OCI-LY1 (cell line): ENCODE results near the gene MAPK8.

Source experiments
- H2AFZ ChIP-seq: fragments of 200-600 bp; sonication (generic), shearing (Covaris generic); 2 replicates; pipeline ENCODE4 v1.6.0; 2014; ENCODE audit warnings: antibody characterized with exemption, mild to moderate bottlenecking, low read length
- H3F3A ChIP-seq: fragments of 200-600 bp; sonication (generic), shearing (Covaris generic); 2 replicates; pipeline ENCODE4 v1.6.0; 2014; ENCODE audit warnings: mild to moderate bottlenecking, antibody characterized with exemption, low read length, moderate library complexity; ENCODE audit not compliant: insufficient read depth
- H3K27ac ChIP-seq: fragments of 200-600 bp; sonication (generic); 2 replicates; pipeline ENCODE4 v1.5.1; 2014; ENCODE audit warnings: low read length, mixed run types, mild to moderate bottlenecking, low read depth; ENCODE audit not compliant: poor library complexity, severe bottlenecking
- H3K27me3 ChIP-seq: fragments of 200-600 bp; sonication (generic); 2 replicates; pipeline ENCODE4 v1.6.0; 2014; ENCODE audit warnings: antibody characterized with exemption, mild to moderate bottlenecking, low read length, moderate library complexity; ENCODE audit not compliant: insufficient read depth
- H3K36me3 ChIP-seq: fragments of 200-600 bp; sonication (generic); 2 replicates; pipeline ENCODE4 v1.6.1; 2014; ENCODE audit warnings: mild to moderate bottlenecking, antibody characterized with exemption, low read length, moderate library complexity, mixed read lengths; ENCODE audit not compliant: insufficient read depth
- H3K4me1 ChIP-seq: fragments of 200-600 bp; sonication (generic); 2 replicates; pipeline ENCODE4 v1.5.1; 2014; ENCODE audit warnings: mild to moderate bottlenecking, low read length, moderate library complexity; ENCODE audit not compliant: insufficient read depth, severe bottlenecking
- H3K4me2 ChIP-seq: fragments of 200-600 bp; sonication (generic), shearing (Covaris generic); 2 replicates; pipeline ENCODE4 v1.6.1; 2014; ENCODE audit warnings: low read length
- H3K4me3 ChIP-seq: fragments of 200-600 bp; sonication (generic); 2 replicates; pipeline ENCODE4 v1.5.1; 2014; ENCODE audit warnings: low read length, low read depth, mild to moderate bottlenecking, mixed read lengths; ENCODE audit not compliant: poor library complexity, severe bottlenecking
- H3K79me2 ChIP-seq: fragments of 200-600 bp; shearing (Covaris generic); 2 replicates; pipeline ENCODE4 v1.6.1; 2016; ENCODE audit warnings: mixed run types, low read length, mixed read lengths; ENCODE audit not compliant: insufficient read depth
- H3K9ac ChIP-seq: fragments of 200-600 bp; sonication (generic), shearing (Covaris generic); 2 replicates; pipeline ENCODE4 v1.6.1; 2014; ENCODE audit warnings: mild to moderate bottlenecking, low read length, mixed read lengths
- H3K9me2 ChIP-seq: fragments of 200-600 bp; sonication (generic), shearing (Covaris generic); 2 replicates; pipeline ENCODE4 v1.6.1; 2014; ENCODE audit warnings: low read depth, mild to moderate bottlenecking, low read length, mixed read lengths
- H3K9me3 ChIP-seq: fragments of 200-600 bp; shearing (Covaris generic); 2 replicates; pipeline ENCODE4 v1.6.1; 2014; ENCODE audit warnings: low read length, mixed read lengths
- H4K20me1 ChIP-seq: fragments of 200-600 bp; sonication (generic), shearing (Covaris generic); 2 replicates; pipeline ENCODE4 v1.6.0; 2016; ENCODE audit warnings: mild to moderate bottlenecking, low read length; ENCODE audit not compliant: insufficient read depth
- EZH2 ChIP-seq: fragments of 200-600 bp; sonication (generic), shearing (Covaris generic); IDR thresholded peaks from 2 replicates; pipeline ENCODE4 v1.8.0; 2017; ENCODE audit warnings: borderline replicate concordance, mixed run types, mild to moderate bottlenecking, antibody characterized with exemption, low read length, moderate library complexity, mixed read lengths
- TF ChIP-seq, protein P1 (sequence below): fragments of 200-600 bp; sonication (generic), shearing (Covaris generic); IDR thresholded peaks from 2 replicates; pipeline ENCODE4 v1.5.1; 2017; ENCODE audit warnings: mild to moderate bottlenecking, antibody characterized with exemption, low read length, moderate library complexity, mixed read lengths

MAPK8 gene

GRCh38 chr10:48294431-48294830 lies 12.0 kb upstream of the MAPK8 start:
- H4K20me1 ChIP-seq, result no peaks in the 10 kb centered on the region
- no peak overlapping the region for H3K4me2 ChIP-seq
- H3K27ac ChIP-seq, result no peak overlapping the region
- TF ChIP-seq EZH2, result no peak
- TF ChIP-seq, protein P1, sequence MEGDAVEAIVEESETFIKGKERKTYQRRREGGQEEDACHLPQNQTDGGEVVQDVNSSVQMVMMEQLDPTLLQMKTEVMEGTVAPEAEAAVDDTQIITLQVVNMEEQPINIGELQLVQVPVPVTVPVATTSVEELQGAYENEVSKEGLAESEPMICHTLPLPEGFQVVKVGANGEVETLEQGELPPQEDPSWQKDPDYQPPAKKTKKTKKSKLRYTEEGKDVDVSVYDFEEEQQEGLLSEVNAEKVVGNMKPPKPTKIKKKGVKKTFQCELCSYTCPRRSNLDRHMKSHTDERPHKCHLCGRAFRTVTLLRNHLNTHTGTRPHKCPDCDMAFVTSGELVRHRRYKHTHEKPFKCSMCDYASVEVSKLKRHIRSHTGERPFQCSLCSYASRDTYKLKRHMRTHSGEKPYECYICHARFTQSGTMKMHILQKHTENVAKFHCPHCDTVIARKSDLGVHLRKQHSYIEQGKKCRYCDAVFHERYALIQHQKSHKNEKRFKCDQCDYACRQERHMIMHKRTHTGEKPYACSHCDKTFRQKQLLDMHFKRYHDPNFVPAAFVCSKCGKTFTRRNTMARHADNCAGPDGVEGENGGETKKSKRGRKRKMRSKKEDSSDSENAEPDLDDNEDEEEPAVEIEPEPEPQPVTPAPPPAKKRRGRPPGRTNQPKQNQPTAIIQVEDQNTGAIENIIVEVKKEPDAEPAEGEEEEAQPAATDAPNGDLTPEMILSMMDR, result no peak
- no peaks in the 10 kb centered on the region for H3K9me2 ChIP-seq
- no peaks in the 10 kb centered on the region for H3K79me2 ChIP-seq
- no peaks in the 10 kb centered on the region for H3K4me1 ChIP-seq
- no peaks in the 10 kb centered on the region for H3K27me3 ChIP-seq
- H3K9ac ChIP-seq, result no peak overlapping the region
- H2AFZ ChIP-seq, result no peak overlapping the region
- no peak overlapping the region for H3K4me3 ChIP-seq
- no peaks in the 10 kb centered on the region for H3F3A ChIP-seq
- no peaks in the 10 kb centered on the region for H3K9me3 ChIP-seq
- no peaks in the 10 kb centered on the region for H3K36me3 ChIP-seq

DNA sequence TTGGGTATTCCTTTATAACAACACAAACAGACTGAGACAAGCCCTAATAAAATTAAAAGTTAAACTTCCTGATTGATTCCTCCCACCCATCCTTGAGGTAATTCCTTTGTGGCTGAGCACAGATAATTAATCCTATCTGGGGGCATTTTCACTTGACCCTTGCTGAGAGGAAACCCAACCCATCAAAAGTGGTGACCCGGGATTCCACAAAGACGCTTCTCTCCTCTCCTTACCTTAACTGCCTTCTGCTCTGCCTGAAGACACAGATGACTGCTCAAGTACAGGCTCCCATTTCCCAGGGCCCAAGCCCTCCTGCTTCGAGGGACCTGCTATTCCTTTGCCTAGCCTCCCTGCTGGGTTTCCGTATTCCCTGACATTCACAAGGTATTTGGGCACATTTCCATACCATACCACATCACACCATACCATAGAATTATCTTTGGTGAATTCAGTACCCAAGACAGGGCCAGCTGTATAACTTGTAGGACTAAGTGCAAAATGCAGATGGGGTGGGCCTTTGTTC lies 9.8 kb upstream of the MAPK8 start:
- TF ChIP-seq, protein P1, result no peak
- no peak for TF ChIP-seq EZH2
- no peaks in the 10 kb centered on the region for H4K20me1 ChIP-seq
- H3K36me3 ChIP-seq, result no peaks in the 10 kb centered on the region
- no peaks in the 10 kb centered on the region for H3F3A ChIP-seq
- H3K9me3 ChIP-seq, result no peaks in the 10 kb centered on the region
- no peaks in the 10 kb centered on the region for H3K4me1 ChIP-seq
- H3K9ac ChIP-seq, result no peak overlapping the region
- no peaks in the 10 kb centered on the region; the same call in 1 of the 2 replicates for H3K27me3 ChIP-seq
- H3K79me2 ChIP-seq, result no peaks in the 10 kb centered on the region
- H3K4me2 ChIP-seq, result no peak overlapping the region
- H3K4me3 ChIP-seq, result no peak overlapping the region
- no peak overlapping the region for H3K27ac ChIP-seq
- H3K9me2 ChIP-seq, result no peaks in the 10 kb centered on the region
- H2AFZ ChIP-seq, result no peak overlapping the region

GRCh38 chr10:48299066-48299465 lies 7.4 kb upstream of the MAPK8 start:
- no peak for TF ChIP-seq EZH2
- TF ChIP-seq, protein P1, result no peak
- H2AFZ ChIP-seq, result no peak overlapping the region
- H3K9me3 ChIP-seq, result no peaks in the 10 kb centered on the region
- no peaks in the 10 kb centered on the region for H3K79me2 ChIP-seq
- no peaks in the 10 kb centered on the region; the same call in 1 of the 2 replicates for H3K27me3 ChIP-seq
- no peaks in the 10 kb centered on the region for H3F3A ChIP-seq
- no peak overlapping the region for H3K27ac ChIP-seq
- H3K9me2 ChIP-seq, result no peaks in the 10 kb centered on the region
- H3K36me3 ChIP-seq, result no peaks in the 10 kb centered on the region
- no peaks in the 10 kb centered on the region for H3K4me1 ChIP-seq
- no peaks in the 10 kb centered on the region for H4K20me1 ChIP-seq
- H3K4me2 ChIP-seq, result no peak overlapping the region
- no peak overlapping the region for H3K9ac ChIP-seq
- H3K4me3 ChIP-seq, result no peak overlapping the region
